Inferior parietal cortex (tissue), 1 donor: Measurements from ENCODE around the gene NIPA2.
A peak's percentile ranks its signal among the peaks of the same experiment; 100 is the strongest.

Source experiments
- DNase-seq: peaks from one replicate; pipeline ENCODE4 v3.0.0-alpha.2; 2016; ENCODE audit errors: extremely low spot score

The NIPA2 gene

DNA sequence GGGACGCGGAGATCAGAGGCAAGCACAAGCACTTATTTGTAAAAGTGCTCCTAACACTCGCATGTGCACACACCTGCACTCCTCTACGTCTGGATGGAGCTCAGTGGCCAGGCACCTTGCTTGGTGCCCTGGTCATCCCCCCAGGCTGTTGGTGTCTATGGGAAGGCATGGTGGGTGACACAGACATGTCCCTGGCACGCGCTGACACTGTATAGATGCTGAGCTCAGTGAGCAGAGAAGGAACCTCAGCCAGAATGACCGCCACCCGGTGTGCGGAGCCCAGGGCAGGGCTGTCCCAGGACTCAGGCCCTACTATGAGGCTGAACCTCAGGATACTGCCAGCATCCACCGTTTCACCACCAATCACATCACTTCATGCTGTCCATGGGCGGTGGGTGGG lies 64.5 kb downstream of the NIPA2 start:
- DNase-seq, result no peak

DNA sequence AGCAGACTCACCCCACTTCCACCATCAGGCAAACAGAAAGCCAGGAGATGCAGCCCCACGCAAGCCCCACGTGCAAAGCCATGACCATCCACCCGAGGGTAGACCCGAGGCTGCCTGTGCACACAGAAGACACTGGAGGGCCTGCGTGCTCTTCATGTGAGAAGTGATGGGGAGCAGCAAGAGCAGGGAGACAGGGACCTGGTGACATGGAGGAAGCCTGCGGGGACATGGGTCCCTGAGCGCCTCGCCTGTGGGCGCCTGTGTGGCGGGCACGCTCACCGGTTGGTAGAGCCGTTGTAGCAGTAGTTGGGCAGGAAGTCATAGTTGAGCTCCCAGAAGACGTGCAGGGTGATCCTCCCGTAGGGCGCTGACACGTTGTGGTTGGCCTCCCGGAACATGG lies 65.0 kb downstream of the NIPA2 start:
- DNase-seq, result no peak

DNA sequence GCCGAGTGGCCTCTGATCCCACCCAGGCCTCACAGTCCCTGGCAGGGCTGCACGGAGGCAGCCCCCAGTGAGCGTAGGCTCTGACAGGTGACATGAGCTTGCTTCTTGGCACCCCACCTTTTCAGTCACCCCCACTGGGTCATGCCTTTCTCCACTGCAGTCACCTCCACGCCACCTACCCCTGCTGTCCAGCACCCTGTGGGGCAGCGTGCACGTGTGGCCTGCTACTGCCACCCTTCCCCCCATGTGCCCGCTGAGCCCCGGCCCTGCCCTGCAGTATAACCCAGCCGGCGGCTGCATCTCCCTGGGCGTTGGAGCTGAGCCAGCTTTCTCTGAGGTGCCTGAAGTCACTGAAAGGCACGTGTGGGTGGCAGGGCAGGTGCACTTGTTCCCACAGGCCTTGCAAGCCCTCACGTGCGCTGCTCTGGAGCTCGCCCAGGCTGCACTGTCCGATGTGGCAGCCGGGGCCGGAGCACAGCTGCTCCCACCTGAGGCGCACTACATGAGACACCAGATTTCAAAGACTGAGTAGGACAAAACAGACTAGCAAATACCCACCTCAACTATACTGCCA lies 65.6 kb downstream of the NIPA2 start:
- no peak for DNase-seq

DNA sequence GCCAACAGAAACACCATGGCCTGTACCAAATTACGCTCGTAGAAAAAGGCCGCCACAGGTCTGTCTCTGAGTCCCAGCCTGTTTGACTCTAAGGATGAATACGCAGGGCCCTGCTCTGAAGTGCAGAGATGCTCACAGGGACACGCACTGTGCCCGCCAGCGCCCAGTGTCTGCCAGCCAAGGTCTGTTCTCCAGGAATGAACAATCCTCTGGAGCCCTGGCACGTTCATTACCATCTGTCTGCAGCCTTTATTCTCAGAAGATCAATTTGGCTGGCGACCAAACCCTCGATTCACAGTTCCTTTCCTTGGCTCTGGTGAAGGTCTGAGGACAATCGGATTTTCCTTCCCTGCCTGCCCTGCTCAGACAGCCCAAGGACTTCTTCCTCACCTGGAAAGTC lies 66.3 kb downstream of the NIPA2 start:
- peak; percentile 22 for DNase-seq

DNA sequence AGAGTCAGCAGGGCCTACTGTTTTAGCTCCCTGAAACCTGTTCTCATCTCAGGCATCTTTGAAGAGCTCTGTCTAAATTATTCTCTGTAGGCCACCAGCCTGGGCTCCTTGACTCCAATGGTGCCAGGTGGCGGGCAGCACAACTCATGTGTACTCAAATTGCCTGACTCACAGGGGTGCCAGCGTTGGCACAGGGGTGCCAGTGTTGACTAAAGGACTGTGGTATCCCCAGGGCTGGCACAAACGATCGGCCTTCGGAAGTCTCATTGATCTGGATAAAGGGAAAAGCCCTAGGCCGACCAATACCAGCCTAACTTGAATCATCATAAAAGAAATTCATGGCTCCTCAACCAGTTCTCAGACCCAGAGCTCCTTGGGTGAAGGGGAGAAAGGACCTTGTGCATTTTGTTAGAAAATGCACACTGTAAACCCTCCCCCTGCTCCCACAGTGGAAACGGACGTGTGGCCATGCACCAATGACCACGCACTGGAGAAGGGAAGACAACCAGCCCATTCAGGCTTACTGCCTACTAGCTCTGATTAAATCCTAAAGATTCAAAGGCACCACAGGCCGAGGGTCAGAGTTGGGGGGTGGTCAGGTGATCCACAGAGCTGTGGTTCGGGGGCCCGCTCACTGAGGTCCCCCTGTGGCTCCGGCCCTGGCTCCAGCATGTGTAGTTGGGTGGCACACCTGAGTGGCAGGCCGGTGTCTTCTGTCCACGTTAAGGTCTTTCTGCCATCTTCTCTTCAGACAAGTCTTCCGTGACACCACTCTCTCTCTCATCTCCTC lies 68.9 kb downstream of the NIPA2 start:
- no peak for DNase-seq

DNA sequence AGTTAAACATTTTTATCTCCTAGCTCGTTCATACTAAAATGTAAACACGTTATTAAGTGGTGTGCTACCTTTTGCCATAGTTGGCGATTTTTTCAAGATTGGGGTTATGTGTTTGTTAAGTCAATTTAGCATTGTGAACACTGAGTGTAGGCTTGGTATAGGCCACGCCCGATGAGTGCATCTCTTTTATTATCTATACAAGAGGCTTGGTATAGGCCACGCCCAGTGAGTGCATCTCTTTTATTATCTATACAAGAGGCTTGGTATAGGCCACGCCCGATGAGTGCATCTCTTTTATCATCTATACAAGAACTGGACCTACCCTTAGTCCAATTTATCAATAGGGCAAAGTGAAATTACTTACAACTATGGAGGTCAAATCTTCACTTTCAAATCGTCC lies 70.4 kb downstream of the NIPA2 start:
- no peak for DNase-seq

DNA sequence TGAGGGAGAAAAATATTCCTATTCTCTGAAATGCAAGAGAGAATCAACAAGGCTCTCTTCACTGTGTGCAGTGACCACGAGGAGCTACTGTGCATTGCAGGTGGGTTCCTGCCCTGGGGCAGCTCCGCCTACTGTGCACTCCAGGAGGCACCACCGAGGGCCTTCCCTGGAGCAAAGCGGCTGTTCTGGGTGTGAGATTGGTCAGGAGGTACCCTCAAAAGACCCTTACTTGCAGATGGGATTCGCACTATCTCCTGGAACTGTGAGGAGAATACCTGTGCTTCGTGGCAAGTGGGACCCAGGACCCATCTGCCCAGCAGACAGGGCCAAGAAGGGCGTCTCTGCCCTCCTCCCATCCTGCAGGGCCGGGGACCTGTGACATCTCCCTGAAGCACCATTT lies 72.8 kb downstream of the NIPA2 start:
- DNase-seq, result no peak

DNA sequence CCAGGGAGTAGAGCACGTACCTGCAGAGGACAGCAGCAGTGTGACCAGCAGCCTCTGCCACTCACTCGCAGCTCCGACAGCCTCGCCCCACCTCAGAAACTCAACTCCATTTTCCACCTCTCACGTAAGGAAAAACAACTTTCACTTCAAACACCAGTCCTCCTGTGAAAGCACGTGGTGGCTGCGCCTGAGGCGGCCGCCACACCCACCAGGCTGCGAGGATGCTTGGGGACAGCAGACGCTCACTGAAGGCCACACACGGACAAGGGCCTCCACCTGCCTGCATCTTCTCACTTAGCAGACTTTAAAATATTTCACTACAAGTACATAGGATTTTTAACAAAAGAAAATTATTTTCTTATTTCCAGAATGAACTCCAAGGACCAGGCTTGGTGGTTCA lies 73.8 kb downstream of the NIPA2 start:
- no peak for DNase-seq

DNA sequence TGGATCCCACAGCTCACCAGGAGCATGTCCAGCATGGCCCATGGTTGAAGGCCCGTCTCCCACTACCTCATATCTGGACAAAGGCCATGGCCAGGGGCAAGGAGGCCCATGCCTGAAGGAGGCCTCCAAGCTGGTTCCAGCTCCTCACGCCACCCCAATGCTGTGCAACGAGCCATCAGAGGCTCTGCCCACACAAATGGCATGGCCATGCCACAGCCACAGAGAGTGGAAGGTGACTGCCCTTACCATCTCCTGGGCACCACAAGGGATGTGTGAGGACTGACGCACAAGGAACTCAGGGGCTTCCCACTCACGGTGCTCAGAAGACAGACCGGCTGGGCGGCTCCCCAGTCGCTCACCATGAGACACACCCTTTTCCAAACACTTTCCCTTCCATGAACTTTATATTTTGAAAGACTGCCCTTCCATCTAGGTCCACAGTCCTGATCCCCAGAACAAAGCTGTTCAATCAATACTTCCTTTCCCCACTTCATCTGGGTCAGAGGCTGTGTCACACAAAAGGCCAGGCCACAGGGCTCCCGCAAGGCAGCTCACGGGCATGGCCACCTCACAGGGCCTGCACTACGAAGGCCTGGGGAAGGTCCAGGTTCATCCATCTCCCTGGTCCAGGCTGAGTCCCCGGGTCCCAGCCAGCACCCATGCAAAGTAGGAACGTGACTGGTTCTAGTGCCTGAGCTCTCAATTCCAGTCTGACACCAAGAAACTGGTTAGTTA lies 75.3 kb downstream of the NIPA2 start:
- DNase-seq, result no peak

DNA sequence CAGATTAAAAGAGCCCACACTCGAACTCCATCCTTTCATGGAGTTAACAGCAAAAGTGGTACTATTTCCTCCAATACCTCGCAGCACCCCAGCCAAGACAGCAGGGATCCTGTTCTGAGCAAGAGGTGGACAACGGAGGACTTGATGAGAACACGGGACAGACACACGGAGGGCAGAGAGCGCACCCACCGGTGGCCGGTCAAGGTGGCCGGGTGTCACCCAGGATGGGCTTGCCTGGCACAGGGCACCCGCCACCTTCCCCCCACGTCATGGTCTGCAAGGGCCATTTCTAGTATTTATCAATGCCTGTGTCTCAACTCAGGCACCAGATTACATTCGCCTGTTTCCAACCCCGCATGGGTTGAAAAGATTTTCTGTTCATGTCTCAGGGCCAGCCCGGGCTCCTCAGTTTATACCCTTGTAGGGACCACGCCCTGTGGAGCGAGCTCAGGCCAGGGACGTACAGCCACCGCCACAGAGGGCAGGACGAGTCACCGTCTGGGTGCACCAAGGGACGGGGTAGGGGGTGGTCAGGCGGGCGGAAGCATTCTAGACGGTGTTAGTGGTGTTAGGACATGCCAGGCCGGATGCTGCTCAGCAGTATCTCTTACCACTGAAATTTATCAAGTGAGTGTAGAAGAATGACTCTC lies 77.5 kb downstream of the NIPA2 start:
- DNase-seq, result no peak

DNA sequence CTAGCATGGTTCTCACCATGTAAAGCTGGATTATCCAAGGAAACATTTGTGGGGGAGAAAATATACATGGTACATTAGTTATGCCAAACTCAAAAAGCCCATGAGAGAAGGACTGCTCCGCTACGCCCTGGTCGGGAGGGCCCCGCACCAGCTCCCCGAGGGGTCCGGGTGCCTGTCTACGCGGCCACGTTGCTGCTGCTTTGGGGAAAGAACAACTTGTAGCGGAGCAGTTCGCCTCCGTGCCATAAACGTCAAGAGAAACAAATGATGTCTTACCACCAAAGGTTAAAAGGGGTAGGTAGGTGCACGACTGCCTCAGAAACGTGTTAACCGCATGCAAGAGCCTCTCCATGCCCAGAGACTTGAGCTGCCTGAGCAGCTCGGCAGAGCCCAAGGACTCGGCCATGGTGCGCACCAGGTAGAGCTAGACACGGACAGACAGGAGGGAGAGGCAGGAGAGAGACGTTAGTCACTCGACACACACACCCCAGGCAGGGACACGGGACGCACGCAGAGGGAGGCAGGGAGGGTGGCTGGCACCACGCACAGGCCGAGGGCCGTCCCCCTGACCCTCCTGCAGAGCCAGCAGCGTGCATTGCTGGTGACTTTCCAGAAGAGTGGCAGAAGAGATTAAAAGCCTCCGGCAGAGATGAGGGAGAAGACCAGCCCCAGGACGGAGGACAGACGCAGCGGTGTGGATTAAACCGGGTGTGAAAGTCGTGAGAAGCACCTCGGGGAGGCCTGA lies 78.3 kb downstream of the NIPA2 start:
- DNase-seq, result no peak

DNA sequence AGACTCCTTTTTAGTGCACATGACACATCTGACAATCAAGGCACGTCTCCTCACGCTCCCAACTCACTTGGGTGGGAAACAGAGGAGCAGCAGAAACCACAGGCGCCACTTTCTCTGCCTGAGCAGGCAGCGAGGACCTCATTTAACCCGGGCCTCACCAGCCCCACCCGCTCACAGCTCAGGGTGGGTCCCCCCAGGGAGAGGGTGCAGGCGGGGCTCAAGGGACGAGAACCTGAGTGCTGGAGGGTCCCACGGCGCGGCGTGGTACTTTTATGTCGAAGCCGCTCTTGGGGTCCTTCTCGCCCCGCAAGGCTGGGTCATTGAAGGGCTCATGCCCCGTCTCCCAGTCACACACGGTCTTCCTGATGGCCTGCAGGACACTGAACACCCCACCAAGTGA lies 79.1 kb downstream of the NIPA2 start:
- no peak for DNase-seq
